DOHH2 (cell line): Measurements from ENCODE around the gene CNOT3.

ENCODE experiments used
- H3F3A ChIP-seq: fragments of 200-600 bp; sonication (generic), shearing (Covaris generic); 2 replicates; pipeline ENCODE4 v1.6.0; 2016; ENCODE audit warnings: antibody characterized with exemption, mild to moderate bottlenecking; ENCODE audit not compliant: control insufficient read depth, insufficient read depth
- H3K27ac ChIP-seq: fragments of 200-600 bp; sonication (generic); 2 replicates; pipeline ENCODE4 v1.5.1; 2014; ENCODE audit warnings: low read depth, mild to moderate bottlenecking, low read length, moderate library complexity
- H3K27me3 ChIP-seq: fragments of 200-600 bp; sonication (generic); 2 replicates; pipeline ENCODE4 v1.6.1; 2014; ENCODE audit warnings: mild to moderate bottlenecking, low read length, mixed read lengths; ENCODE audit not compliant: control insufficient read depth
- H3K36me3 ChIP-seq: fragments of 200-600 bp; sonication (generic); 2 replicates; pipeline ENCODE4 v1.6.1; 2014; ENCODE audit warnings: mild to moderate bottlenecking, low read length, moderate library complexity, mixed read lengths; ENCODE audit not compliant: control insufficient read depth
- H3K4me1 ChIP-seq: fragments of 200-600 bp; sonication (generic); 2 replicates; pipeline ENCODE4 v1.6.1; 2014; ENCODE audit warnings: mild to moderate bottlenecking, low read length, mixed read lengths; ENCODE audit not compliant: control insufficient read depth
- H3K4me2 ChIP-seq: fragments of 200-600 bp; sonication (generic); 2 replicates; pipeline ENCODE4 v1.6.0; 2014; ENCODE audit warnings: mild to moderate bottlenecking, low read length, moderate library complexity
- H3K4me3 ChIP-seq: fragments of 200-600 bp; sonication (generic); 2 replicates; pipeline ENCODE4 v1.5.1; 2014; ENCODE audit warnings: mild to moderate bottlenecking, low read length, mixed read lengths
- H3K79me2 ChIP-seq: fragments of 200-600 bp; sonication (generic); 2 replicates; pipeline ENCODE4 v1.6.1; 2014; ENCODE audit warnings: mild to moderate bottlenecking, low read length, mixed read lengths; ENCODE audit not compliant: control insufficient read depth
- H3K9me2 ChIP-seq: fragments of 200-600 bp; sonication (generic); replicated peaks from 2 replicates; pipeline ENCODE4 v1.6.1; 2014; ENCODE audit warnings: mild to moderate bottlenecking, low read length, mixed read lengths; ENCODE audit not compliant: control insufficient read depth
- H3K9me3 ChIP-seq: fragments of 200-600 bp; sonication (generic); 2 replicates; pipeline ENCODE4 v1.6.1; 2014; ENCODE audit warnings: antibody characterized with exemption, low read length, mixed read lengths; ENCODE audit not compliant: control insufficient read depth, insufficient read depth
- H4K20me1 ChIP-seq: fragments of 200-600 bp; sonication (generic); 2 replicates; pipeline ENCODE4 v1.6.0; 2014; ENCODE audit warnings: low read depth, mild to moderate bottlenecking, antibody characterized with exemption, low read length, moderate library complexity; ENCODE audit not compliant: control insufficient read depth, insufficient read depth
- CTCF ChIP-seq: fragments of 200-600 bp; sonication (generic); IDR thresholded peaks from one replicate; pipeline ENCODE4 v1.5.1; 2014; ENCODE audit warnings: antibody characterized with exemption, mild to moderate bottlenecking, low read depth, low read length; ENCODE audit not compliant: poor library complexity, severe bottlenecking
- EZH2phosphoT487 ChIP-seq: fragments of 200-600 bp; sonication (generic); IDR thresholded peaks from 2 replicates; pipeline ENCODE4 v1.6.1; 2017; ENCODE audit warnings: borderline replicate concordance, mild to moderate bottlenecking, antibody characterized with exemption, low read length, moderate library complexity, mixed read lengths

The CNOT3 gene

GRCh38 chr19:54152878-54153524, 15.4 kb downstream of the CNOT3 start:
- H3K27ac ChIP-seq, result no peak overlapping the region
- no peaks in the 10 kb centered on the region for H4K20me1 ChIP-seq
- H3K36me3 ChIP-seq, result peaks cover 89% of the 10 kb centered on the region

GRCh38 chr19:54153731-54154326, 16.3 kb downstream of the CNOT3 start:
- H3K36me3 ChIP-seq, result peaks cover 84% of the 10 kb centered on the region
- no peak overlapping the region for H3K4me3 ChIP-seq
- peaks cover 3% of the 10 kb centered on the region for H3F3A ChIP-seq
- H3K27me3 ChIP-seq, result no peaks in the 10 kb centered on the region
- H3K27ac ChIP-seq, result no peak overlapping the region
- no peak overlapping the region for H3K4me2 ChIP-seq
- H4K20me1 ChIP-seq, result no peaks in the 10 kb centered on the region
- H3K79me2 ChIP-seq, result peaks cover 9% of the 10 kb centered on the region
- no peak for TF ChIP-seq CTCF
- no peak for TF ChIP-seq EZH2phosphoT487
- no peaks in the 10 kb centered on the region for H3K9me2 ChIP-seq
- peaks cover 9% of the 10 kb centered on the region for H3K4me1 ChIP-seq
- H3K9me3 ChIP-seq, result no peaks in the 10 kb centered on the region

More at GRCh38 chr19:54152878-54153524, 15.4 kb downstream of the CNOT3 start:
- Histone ChIP-seq H3K4me1 (peaks cover under 1% of the 10 kb centered on the region), H3K4me3 (no peak overlapping the region), H3K9me3 (no peaks in the 10 kb centered on the region), H3F3A (no peaks in the 10 kb centered on the region; the same call in none of the 2 replicates), H3K4me2 (no peak overlapping the region), H3K79me2 (peaks cover under 1% of the 10 kb centered on the region; the same call in 1 of the 2 replicates), H3K9me2 (no peaks in the 10 kb centered on the region), H3K27me3 (no peaks in the 10 kb centered on the region)
- TF ChIP-seq CTCF (no peak), EZH2phosphoT487 (no peak)

GRCh38 chr19:54154603-54155345, 17.2 kb downstream of the CNOT3 start:
- peaks cover 3% of the 10 kb centered on the region for H3F3A ChIP-seq
- TF ChIP-seq EZH2phosphoT487, result no peak
- H3K27ac ChIP-seq, result no peak overlapping the region
- no peaks in the 10 kb centered on the region for H3K9me3 ChIP-seq
- peaks cover 12% of the 10 kb centered on the region for H3K4me1 ChIP-seq
- no peak overlapping the region for H3K4me2 ChIP-seq
- peaks cover 75% of the 10 kb centered on the region for H3K36me3 ChIP-seq
- peaks cover 13% of the 10 kb centered on the region for H3K79me2 ChIP-seq
- no peaks in the 10 kb centered on the region for H3K27me3 ChIP-seq
- H3K4me3 ChIP-seq, result no peak overlapping the region
- H3K9me2 ChIP-seq, result no peaks in the 10 kb centered on the region
- H4K20me1 ChIP-seq, result no peaks in the 10 kb centered on the region

- H3K9me2 ChIP-seq, result no peaks in the 10 kb centered on the region
- no peaks in the 10 kb centered on the region for H3K9me3 ChIP-seq
- H3F3A ChIP-seq, result peaks cover 3% of the 10 kb centered on the region
- peaks cover 20% of the 10 kb centered on the region for H3K79me2 ChIP-seq
- TF ChIP-seq CTCF (no peak), EZH2phosphoT487 (no peak)
- H3K27ac ChIP-seq, result no peak overlapping the region
- H3K4me3 ChIP-seq, result no peak overlapping the region
- H3K36me3 ChIP-seq, result peaks cover 66% of the 10 kb centered on the region
- H3K4me2 ChIP-seq, result no peak overlapping the region
- H3K27me3 ChIP-seq, result no peaks in the 10 kb centered on the region
- H3K4me1 ChIP-seq, result peaks cover 14% of the 10 kb centered on the region
- no peaks in the 10 kb centered on the region for H4K20me1 ChIP-seq
Measured at GRCh38 chr19:54155694-54156093, 18.1 kb downstream of the CNOT3 start.
